Heart left ventricle (tissue), 16 donors: ENCODE data around the gene SPSB1. TPM values are rescaled to one million over a fixed set of nuclear protein-coding genes. Genes with fewer than 3 reads are reported as not detected.

Experiments
- ATAC-seq, 4 donors: fragments of 200-7000 bp; cut with Tn5 transposase; one replicate each; pipeline ENCODE4 v1.9.1; 2020 to 2022; ENCODE audit warnings: moderate library complexity in 4 of 4, mild to moderate bottlenecking in 3 of 4, moderate number of reproducible peaks in 1 of 4
- DNase-seq, 5 donors: peaks; one replicate each; pipeline ENCODE4 v3.0.0-alpha.2; 2020
- H3K27ac ChIP-seq, 12 donors: fragments of 200-600 bp; sonication (generic) in 4 of 12; one replicate each; pipeline versions ENCODE4 v1.5.0 to v1.8.0; 2016 to 2022; ENCODE audit warnings: mild to moderate bottlenecking in 2 of 12
- H3K27me3 ChIP-seq, 9 donors: fragments of 200-600 bp; sonication (generic) in 2 of 9; one replicate each; pipeline versions ENCODE4 v1.5.1 to v1.8.0; 2016 to 2022; ENCODE audit warnings: mild to moderate bottlenecking in 3 of 9
- H3K36me3 ChIP-seq, 9 donors: fragments of 200-600 bp; sonication (generic) in 2 of 9; one replicate each; pipeline versions ENCODE4 v1.5.0 to v1.8.0; 2018 to 2022; ENCODE audit warnings: mild to moderate bottlenecking in 2 of 9
- H3K4me1 ChIP-seq, 12 donors: fragments of 200-600 bp; sonication (generic) in 4 of 12; one replicate each; pipeline versions ENCODE4 v1.5.0 to v1.8.0; 2016 to 2022; ENCODE audit warnings: mild to moderate bottlenecking in 3 of 12
- H3K4me3 ChIP-seq, 12 donors: fragments of 200-600 bp; sonication (generic) in 4 of 12; one replicate each; pipeline versions ENCODE4 v1.5.0 to v1.8.0; 2017 to 2022; ENCODE audit warnings: mild to moderate bottlenecking in 9 of 12, moderate library complexity in 4 of 12
- H3K9me3 ChIP-seq, 12 donors: fragments of 200-600 bp; sonication (generic) in 4 of 12; one replicate each; pipeline versions ENCODE4 v1.5.0 to v1.8.0; 2016 to 2022; ENCODE audit warnings: mild to moderate bottlenecking in 1 of 12
- CTCF ChIP-seq, 12 donors: fragments of 200-600 bp; sonication (generic) in 4 of 12; IDR thresholded peaks; one replicate each; pipeline versions ENCODE4 v1.5.0 to v1.8.0; 2018 to 2022; ENCODE audit warnings: antibody characterized with exemption in 12 of 12, mild to moderate bottlenecking in 5 of 12
- POLR2A ChIP-seq, 2 donors: fragments of 450-650 bp; IDR thresholded peaks; one replicate each; pipeline ENCODE4 v1.6.1; 2017; ENCODE audit warnings: antibody characterized with exemption in 2 of 2, mild to moderate bottlenecking in 2 of 2, moderate library complexity in 2 of 2
- WGBS, 4 donors: extraction: QIAGEN DNeasy Blood & Tissue Kit in 2 of 4; methylation state at CpG; one replicate each; pipeline versions ENCODE4 v1.1.5 to v1.1.7; 2013 to 2018; 5-methylcytosine and 5-hydroxymethylcytosine counted together
- intact Hi-C, 10 donors: fragments of 100-400 bp; cut with DNase I; formaldehyde crosslinking; loops; one replicate each; pipeline versions ENCODE4 v1.11.1 to v1.14.2; 2022
- polyA plus RNA-seq, 2 donors: library from polyadenylated mRNA; stranded (reverse); fragments of 200-250 nt; gene quantifications; one replicate each; pipeline ENCODE4 v1.2.3, GENCODE V29; 2013
- total RNA-seq, 9 donors: library from RNA; depleted of rRNA in 2 of 9; stranded (reverse); fragments of >200 nt in 2 of 9; fragmentation: NEBNext Ultra II Directional in 3 of 9; extraction: Animal tissue kit (Norgen Biotek cat#: 25700) in 3 of 9; gene quantifications; one replicate each; pipeline versions ENCODE4 v1.1.0 to v1.2.4, GENCODE V29; 2016 to 2023
- donor health status: ischemic (EF 13 %, LVEDD 7.1; RV severe dilation, severe dysfunction).
- donor health status: healthy with polysubstance abuse.
- donor health status: DM: no; HTN: yes; CAD: no.
- donor health status: DM: no; HTN: no; CAD: no.
- donor health status: ischemic (EF 25% LVEDD 6.9; RV normal size, moderate dysfunction).
- donor health status: ischemic (EF 25% LVEDD 5.7; RV mildly dilated, moderate dysfunction).
- donor health status: healthy.
- donor health status: DM: yes; HTN: yes; CAD: no.
- donor health status: ischemic (EF 35%, LVEDD 5.7; RV mildly dilated, moderate dysfunction).
- donor health status: nonischemic (EF 11% LVEDD 7.7; RV severe dilation, severe dysfunction).
- donor health status: DM: yes; HTN: yes; CAD: no.
- donor health status: PGD.
- donor health status: ischemic (EF 29% LVEDD 5.4; RV normal size, mild dysfunction).
- donor health status: nonischemic (EF 23%, LVEDD 6.1; RV moderate dilation, normal function).

SPSB1 gene
- total and polyA plus RNA-seq, 11 donors = 7.0 to 27.2 (median 9.2) TPM

DNA sequence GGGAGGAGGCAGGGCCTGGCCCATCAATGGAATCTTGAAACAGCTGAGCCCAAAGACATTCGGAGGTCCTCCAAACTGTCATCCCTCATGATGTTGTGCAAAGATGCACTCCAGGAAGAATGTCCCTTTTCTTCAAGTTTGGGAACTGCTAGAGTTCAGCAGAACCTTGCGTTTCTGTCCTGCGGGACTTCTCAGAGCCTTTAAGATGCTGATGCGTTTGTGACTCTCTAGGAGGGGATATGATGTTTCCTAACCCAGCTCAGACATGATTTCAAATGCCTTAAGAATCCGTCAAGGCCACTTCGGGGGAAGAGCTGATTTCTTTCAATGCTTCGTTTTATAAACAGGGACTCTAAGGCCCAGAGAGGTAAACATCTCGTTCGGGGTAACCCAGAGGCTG, 35.5 kb downstream of the SPSB1 start:
- intact Hi-C loops = no loop called here
- ATAC-seq = no peak
- 89 to 97% (median 93%) methylated on average over 9 of the region's 9 CpGs for WGBS, 4 donors
- DNase-seq = no peak
- no peak overlapping the region for H3K27ac ChIP-seq
- H3K27me3 ChIP-seq = no peaks in the 10 kb centered on the region
- H3K4me3 ChIP-seq = no peak overlapping the region
- H3K9me3 ChIP-seq = no peaks in the 10 kb centered on the region
- no peaks in the 10 kb centered on the region for H3K36me3 ChIP-seq
- H3K4me1 ChIP-seq = peaks cover 0 to 39% (median 18%) of the 10 kb centered on the region in 12 donors
- TF ChIP-seq POLR2A (IDR thresholded peaks at IDR 0.05) = no peak
- no peak for TF ChIP-seq CTCF (IDR thresholded peaks at IDR 0.05)

GRCh38 chr1:9328715-9329114, 36.0 kb downstream of the SPSB1 start:
- no peaks in the 10 kb centered on the region for H3K9me3 ChIP-seq
- no peak overlapping the region for H3K27ac ChIP-seq
- no peaks in the 10 kb centered on the region for H3K27me3 ChIP-seq
- no peak overlapping the region for H3K4me3 ChIP-seq
- TF ChIP-seq POLR2A (IDR thresholded peaks at IDR 0.05) (no peak), CTCF (IDR thresholded peaks at IDR 0.05) (no peak)
- intact Hi-C loops = no loop called here
- H3K36me3 ChIP-seq = no peaks in the 10 kb centered on the region
- WGBS, 4 donors = 92 to 99% (median 97%) methylated on average over 10 to 12 of the region's 12 CpGs
- peaks cover 0 to 35% (median 17%) of the 10 kb centered on the region in 12 donors for H3K4me1 ChIP-seq
- DNase-seq (no peak), ATAC-seq (no peak)

GRCh38 chr1:9331016-9331415, 38.3 kb downstream of the SPSB1 start:
- H3K4me1 ChIP-seq = peaks cover 0 to 14% (median 8%) of the 10 kb centered on the region in 12 donors
- no peaks in the 10 kb centered on the region for H3K36me3 ChIP-seq
- 87 to 91% (median 89%) methylated on average over 8 of the region's 8 CpGs for WGBS, 4 donors
- ATAC-seq (no peak), DNase-seq (no peak)
- no peak overlapping the region for H3K27ac ChIP-seq
- no peaks in the 10 kb centered on the region for H3K27me3 ChIP-seq
- H3K4me3 ChIP-seq = no peak overlapping the region
- intact Hi-C loops = no loop called here
- no peak for TF ChIP-seq CTCF (IDR thresholded peaks at IDR 0.05)
- TF ChIP-seq POLR2A (IDR thresholded peaks at IDR 0.05) = no peak
- no peaks in the 10 kb centered on the region for H3K9me3 ChIP-seq

- Histone ChIP-seq H3K36me3 (no peaks in the 10 kb centered on the region), H3K4me1 (peaks cover 0 to 7% (median 1%) of the 10 kb centered on the region in 12 donors), H3K9me3 (no peaks in the 10 kb centered on the region), H3K27ac (no peak overlapping the region), H3K27me3 (no peaks in the 10 kb centered on the region), H3K4me3 (no peak overlapping the region)
- DNase-seq (no peak), ATAC-seq (no peak)
- intact Hi-C loops = no loop called here
- WGBS, 4 donors = 84 to 87% (median 86%) methylated on average over 13 of the region's 13 CpGs
- no peak for TF ChIP-seq CTCF (IDR thresholded peaks at IDR 0.05)
- no peak for TF ChIP-seq POLR2A (IDR thresholded peaks at IDR 0.05)
Observed at GRCh38 chr1:9331558-9332346, 39.1 kb downstream of the SPSB1 start.
